ENCODE data around the gene CNTN4.

CNTN4 gene

GRCh38 chr3:2837239-2837638 lies 738.6 kb downstream of the CNTN4 start:
- no peak for TF ChIP-seq CTCF (IDR thresholded peaks at IDR 0.05; ENCODE audit: low read depth, low read length)
- H3K4me3 ChIP-seq (ENCODE audit: low read depth, low read length) = no peak overlapping the region

GRCh38 chr3:2837910-2838309 lies 739.2 kb downstream of the CNTN4 start:
- no peak for TF ChIP-seq CTCF (IDR thresholded peaks at IDR 0.05; ENCODE audit: low read depth, low read length)
- no peak overlapping the region for H3K4me3 ChIP-seq (ENCODE audit: low read depth, low read length)

- no peak overlapping the region for H3K4me3 ChIP-seq (ENCODE audit: low read depth, low read length)
- TF ChIP-seq CTCF (IDR thresholded peaks at IDR 0.05; ENCODE audit: low read depth, low read length) = no peak
These were observed 740.0 kb downstream of the CNTN4 start for GRCh38 chr3:2838546-2839157.

GRCh38 chr3:2839876-2840275 lies 741.2 kb downstream of the CNTN4 start:
- no peak overlapping the region for H3K4me3 ChIP-seq (ENCODE audit: low read depth, low read length)
- TF ChIP-seq CTCF (IDR thresholded peaks at IDR 0.05; ENCODE audit: low read depth, low read length) = no peak

- no peak for TF ChIP-seq CTCF (IDR thresholded peaks at IDR 0.05; ENCODE audit: low read depth, low read length)
- no peak overlapping the region for H3K4me3 ChIP-seq (ENCODE audit: low read depth, low read length)
These were observed 748.6 kb downstream of the CNTN4 start for GRCh38 chr3:2847062-2847841.

- H3K4me3 ChIP-seq (ENCODE audit: low read depth, low read length) = no peak overlapping the region
- no peak for TF ChIP-seq CTCF (IDR thresholded peaks at IDR 0.05; ENCODE audit: low read depth, low read length)
These were observed 750.4 kb downstream of the CNTN4 start for GRCh38 chr3:2849092-2849491.

GRCh38 chr3:2850701-2851100 lies 752.0 kb downstream of the CNTN4 start:
- H3K4me3 ChIP-seq (ENCODE audit: low read depth, low read length) = no peak overlapping the region
- TF ChIP-seq CTCF (IDR thresholded peaks at IDR 0.05; ENCODE audit: low read depth, low read length) = no peak

Data from WI38 (cell line).